ENCODE measurements around the gene KIRREL3. TPM values are rescaled to one million over a fixed set of nuclear protein-coding genes. Genes with fewer than 3 reads are reported as not detected.

KIRREL3 gene
- total RNA-seq, 1 donor from 2014 or later, result 0.26 TPM

GRCh38 chr11:126839496-126839895 lies 161.1 kb downstream of the KIRREL3 start:
- DNase-seq (ENCODE audit: low spot score, unreplicated experiment), result no peak
- Mint-ChIP-seq H3K27ac (no peak overlapping the region), H3K4me1 (ENCODE audit: low read depth) (peaks cover 10% of the 10 kb centered on the region), H3K4me3 (ENCODE audit: low read depth) (no peak overlapping the region), H3K36me3 (ENCODE audit: insufficient read depth) (no peaks in the 10 kb centered on the region), H3K27me3 (peaks cover 41% of the 10 kb centered on the region), H3K9me3 (ENCODE audit: low read depth) (no peaks in the 10 kb centered on the region)
- TF ChIP-seq CTCF (IDR thresholded peaks at IDR 0.05; ENCODE audit: unreplicated experiment), result no peak

- Mint-ChIP-seq H3K36me3 (ENCODE audit: insufficient read depth) (no peaks in the 10 kb centered on the region), H3K4me1 (ENCODE audit: low read depth) (peaks cover 10% of the 10 kb centered on the region), H3K9me3 (ENCODE audit: low read depth) (no peaks in the 10 kb centered on the region), H3K4me3 (ENCODE audit: low read depth) (no peak overlapping the region), H3K27ac (no peak overlapping the region), H3K27me3 (peaks cover 43% of the 10 kb centered on the region)
- no peak for DNase-seq (ENCODE audit: low spot score, unreplicated experiment)
- TF ChIP-seq CTCF (IDR thresholded peaks at IDR 0.05; ENCODE audit: unreplicated experiment), result no peak
Observed at GRCh38 chr11:126838779-126839178, 161.8 kb downstream of the KIRREL3 start.

GRCh38 chr11:126837581-126837980 lies 163.0 kb downstream of the KIRREL3 start:
- no peak for TF ChIP-seq CTCF (IDR thresholded peaks at IDR 0.05; ENCODE audit: unreplicated experiment)
- Mint-ChIP-seq H3K4me3 (ENCODE audit: low read depth) (no peak overlapping the region), H3K27me3 (peaks cover 46% of the 10 kb centered on the region), H3K36me3 (ENCODE audit: insufficient read depth) (no peaks in the 10 kb centered on the region), H3K4me1 (ENCODE audit: low read depth) (peaks cover 15% of the 10 kb centered on the region), H3K27ac (no peak overlapping the region), H3K9me3 (ENCODE audit: low read depth) (no peaks in the 10 kb centered on the region)
- no peak for DNase-seq (ENCODE audit: low spot score, unreplicated experiment)

- H3K36me3 Mint-ChIP-seq (ENCODE audit: insufficient read depth), result no peaks in the 10 kb centered on the region
- H3K27ac Mint-ChIP-seq, result no peak overlapping the region
Observed at GRCh38 chr11:126834573-126834972, 166.0 kb downstream of the KIRREL3 start.

GRCh38 chr11:126834149-126834548 lies 166.4 kb downstream of the KIRREL3 start:
- Mint-ChIP-seq H3K27me3 (peaks cover 42% of the 10 kb centered on the region), H3K27ac (no peak overlapping the region), H3K4me3 (ENCODE audit: low read depth) (no peak overlapping the region), H3K36me3 (ENCODE audit: insufficient read depth) (no peaks in the 10 kb centered on the region), H3K9me3 (ENCODE audit: low read depth) (no peaks in the 10 kb centered on the region), H3K4me1 (ENCODE audit: low read depth) (peaks cover 16% of the 10 kb centered on the region)
- no peak for TF ChIP-seq CTCF (IDR thresholded peaks at IDR 0.05; ENCODE audit: unreplicated experiment)
- no peak for DNase-seq (ENCODE audit: low spot score, unreplicated experiment)

More at GRCh38 chr11:126834573-126834972, 166.0 kb downstream of the KIRREL3 start:
- Mint-ChIP-seq H3K9me3 (ENCODE audit: low read depth) (no peaks in the 10 kb centered on the region), H3K4me3 (ENCODE audit: low read depth) (no peak overlapping the region), H3K4me1 (ENCODE audit: low read depth) (peaks cover 18% of the 10 kb centered on the region), H3K27me3 (peaks cover 40% of the 10 kb centered on the region)
- no peak for DNase-seq (ENCODE audit: low spot score, unreplicated experiment)
- no peak for TF ChIP-seq CTCF (IDR thresholded peaks at IDR 0.05; ENCODE audit: unreplicated experiment)

Data from progenitor cell of endocrine pancreas (in vitro differentiated cells).